ENCODE data around the gene FSTL5.

- TF ChIP-seq EZH2 (IDR thresholded peaks at IDR 0.05; ENCODE audit: insufficient read depth, poor library complexity, severe bottlenecking) (no peak), EZH2phosphoT487 (IDR thresholded peaks at IDR 0.05; ENCODE audit: insufficient read depth, low read depth) (no peak)
Observed at GRCh38 chr4:161342881-161343568, 820.8 kb downstream of the FSTL5 start.

Measured in GM23248 (cell line).